ENCODE results near the gene MALT1.

DNA sequence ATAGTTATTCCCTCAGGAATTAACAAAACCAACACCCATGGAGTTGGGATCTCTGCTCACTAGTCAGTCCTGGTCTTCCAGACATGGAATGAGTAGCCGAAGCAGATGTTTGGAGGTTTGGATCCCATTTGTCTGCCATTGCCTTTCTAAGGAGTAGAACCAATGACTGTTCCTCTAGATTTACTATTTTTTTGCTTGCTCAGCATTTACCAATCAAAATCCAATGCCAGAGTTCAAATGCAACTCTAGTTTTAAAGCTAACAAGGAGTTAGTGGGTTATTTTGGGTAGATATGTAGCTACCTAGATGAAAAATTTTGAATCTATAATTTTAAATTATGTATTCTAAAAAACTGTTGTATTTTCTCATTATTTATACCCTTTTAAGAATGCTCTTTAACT is 62.6 kb downstream of the MALT1 start:
- TF ChIP-seq POLR2A (IDR thresholded peaks at IDR 0.05) (no peak), EP300 (IDR thresholded peaks at IDR 0.05) (no peak)
- TF ChIP-seq, protein P1, sequence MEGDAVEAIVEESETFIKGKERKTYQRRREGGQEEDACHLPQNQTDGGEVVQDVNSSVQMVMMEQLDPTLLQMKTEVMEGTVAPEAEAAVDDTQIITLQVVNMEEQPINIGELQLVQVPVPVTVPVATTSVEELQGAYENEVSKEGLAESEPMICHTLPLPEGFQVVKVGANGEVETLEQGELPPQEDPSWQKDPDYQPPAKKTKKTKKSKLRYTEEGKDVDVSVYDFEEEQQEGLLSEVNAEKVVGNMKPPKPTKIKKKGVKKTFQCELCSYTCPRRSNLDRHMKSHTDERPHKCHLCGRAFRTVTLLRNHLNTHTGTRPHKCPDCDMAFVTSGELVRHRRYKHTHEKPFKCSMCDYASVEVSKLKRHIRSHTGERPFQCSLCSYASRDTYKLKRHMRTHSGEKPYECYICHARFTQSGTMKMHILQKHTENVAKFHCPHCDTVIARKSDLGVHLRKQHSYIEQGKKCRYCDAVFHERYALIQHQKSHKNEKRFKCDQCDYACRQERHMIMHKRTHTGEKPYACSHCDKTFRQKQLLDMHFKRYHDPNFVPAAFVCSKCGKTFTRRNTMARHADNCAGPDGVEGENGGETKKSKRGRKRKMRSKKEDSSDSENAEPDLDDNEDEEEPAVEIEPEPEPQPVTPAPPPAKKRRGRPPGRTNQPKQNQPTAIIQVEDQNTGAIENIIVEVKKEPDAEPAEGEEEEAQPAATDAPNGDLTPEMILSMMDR (IDR thresholded peaks at IDR 0.05), result no peak
